ENCODE measurements around the gene BPIFA1.

The BPIFA1 gene

GRCh38 chr20:33235696-33236095, at the start of gene BPIFA1:
Gene BPIFA1 (plus strand): TSS chr20:33235996. CDS start chr20:33237712, 1,716 bp downstream.
- in situ Hi-C loops (cut with MboI; ENCODE audit: low sequenced_read_pairs): loop anchor here (25.0 kb wide), 1 partner anchor 98 kb away; no protein-coding TSS in a partner anchor

DNA sequence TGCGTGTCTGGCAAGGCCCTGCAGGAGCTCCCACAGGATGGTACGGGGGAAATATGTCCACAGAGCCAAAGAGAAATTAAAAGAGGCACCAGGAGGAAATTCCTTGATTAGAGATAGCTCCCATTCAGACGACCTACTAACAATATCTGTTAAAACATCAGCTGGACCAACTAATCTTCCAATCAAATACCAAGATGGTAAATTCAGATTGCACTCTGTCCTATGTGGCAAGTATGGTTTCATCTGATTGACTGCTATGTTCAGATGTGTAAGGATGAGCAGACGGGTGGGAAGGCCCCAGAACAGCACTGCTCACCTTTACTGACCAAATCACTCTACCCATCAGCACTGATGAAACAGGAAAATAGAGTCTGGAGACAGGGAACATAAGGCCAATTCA, 48.3 kb upstream of the BPIFA1 start:
- in situ Hi-C loops (cut with MboI; ENCODE audit: low sequenced_read_pairs): no loop called here

GRCh38 chr20:33188421-33188820, 47.4 kb upstream of the BPIFA1 start:
- in situ Hi-C loops (cut with MboI; ENCODE audit: low sequenced_read_pairs): no loop called here

GRCh38 chr20:33191484-33191883, 44.3 kb upstream of the BPIFA1 start:
- in situ Hi-C loops (cut with MboI; ENCODE audit: low sequenced_read_pairs): no loop called here

- in situ Hi-C loops (cut with MboI; ENCODE audit: low sequenced_read_pairs): no loop called here
Observed at GRCh38 chr20:33191955-33192354, 43.8 kb upstream of the BPIFA1 start.

DNA sequence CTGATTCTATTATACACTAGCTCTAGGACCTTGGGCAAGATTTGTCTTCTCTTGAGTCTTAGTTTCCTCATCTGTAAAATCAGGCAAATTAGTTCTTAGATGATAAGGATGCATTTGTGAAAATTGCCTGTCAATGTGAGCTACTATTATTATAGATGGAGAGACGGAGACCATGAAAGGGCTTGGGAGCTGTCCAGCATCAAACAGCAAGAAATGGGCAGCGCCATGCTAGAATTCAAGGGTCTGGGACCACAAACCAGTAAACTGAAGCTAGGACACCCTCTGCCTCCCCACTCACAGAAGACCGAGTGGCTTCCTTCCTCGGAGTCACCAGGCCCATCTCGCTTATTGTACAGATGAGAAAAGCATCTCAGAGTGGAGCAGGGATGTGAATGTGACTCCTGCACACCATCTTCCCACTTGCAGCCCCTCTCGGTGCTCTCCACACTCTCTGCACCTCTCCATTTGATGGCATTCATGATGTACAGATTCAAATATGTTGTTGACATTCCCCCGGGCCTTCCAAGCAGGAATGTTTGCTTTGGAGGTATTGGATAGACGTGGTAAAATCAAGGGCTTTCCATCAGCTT, 42.8 kb upstream of the BPIFA1 start:
- in situ Hi-C loops (cut with MboI; ENCODE audit: low sequenced_read_pairs): no loop called here

DNA sequence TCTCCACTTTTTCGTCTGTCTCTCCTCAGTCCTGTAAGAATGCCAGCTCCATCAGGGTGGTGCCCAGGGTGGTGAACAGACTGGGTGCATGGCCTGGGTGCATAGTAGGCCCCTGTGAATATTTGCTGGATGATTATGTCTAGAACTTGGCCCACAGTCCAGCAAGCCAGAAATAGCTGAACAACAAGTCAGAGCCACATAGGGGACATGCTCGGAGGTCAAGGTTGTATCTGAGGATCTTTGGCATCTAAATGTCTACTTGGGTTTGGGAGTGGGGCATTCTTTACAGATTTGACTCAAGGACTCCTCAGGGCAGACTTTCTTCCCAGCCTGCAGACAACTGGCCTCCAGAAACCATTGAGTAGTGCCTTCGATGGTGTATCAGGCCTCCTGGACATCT, 36.8 kb upstream of the BPIFA1 start:
- in situ Hi-C loops (cut with MboI; ENCODE audit: low sequenced_read_pairs): no loop called here

DNA sequence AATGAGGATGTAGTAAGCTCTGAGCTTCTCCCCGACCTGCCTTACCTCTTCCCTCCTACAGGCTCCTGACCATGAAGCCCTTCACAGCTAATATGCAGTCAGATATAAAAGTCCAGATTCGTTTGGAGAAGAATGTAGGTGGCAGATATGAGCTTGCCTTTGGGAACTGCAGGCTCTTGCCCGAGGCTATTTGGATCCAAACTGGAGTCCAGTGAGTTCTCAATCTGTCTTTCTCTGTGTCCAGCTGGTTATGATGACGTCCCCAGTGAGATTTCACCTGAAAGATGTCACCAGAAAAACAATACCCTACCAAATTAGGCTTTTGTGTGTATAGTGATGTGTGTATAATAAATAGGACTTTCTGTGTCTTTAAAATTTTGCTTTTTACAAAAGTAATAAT, 33.3 kb upstream of the BPIFA1 start:
- in situ Hi-C loops (cut with MboI; ENCODE audit: low sequenced_read_pairs): no loop called here

- in situ Hi-C loops (cut with MboI; ENCODE audit: low sequenced_read_pairs): no loop called here
Observed at GRCh38 chr20:33203444-33203843, 32.4 kb upstream of the BPIFA1 start.

DNA sequence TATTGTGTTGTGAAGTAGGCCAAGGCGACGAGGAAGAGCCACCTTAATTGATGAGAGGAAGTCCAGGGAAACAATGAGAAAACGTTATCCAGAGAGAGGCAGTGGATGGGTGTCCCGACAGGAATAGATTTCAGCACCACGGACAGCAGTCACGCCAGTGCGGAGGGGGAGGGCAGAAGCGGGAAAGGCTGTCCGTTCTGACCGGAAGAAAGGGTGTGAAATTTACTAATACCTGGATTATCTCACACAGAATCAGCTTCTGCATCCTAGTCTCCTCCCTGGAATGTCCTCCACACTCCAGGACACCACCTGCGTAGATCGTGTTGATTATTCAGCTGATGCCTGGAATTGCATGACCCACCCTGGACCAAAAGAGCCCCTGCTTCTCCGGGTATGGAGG, 26.0 kb upstream of the BPIFA1 start:
- in situ Hi-C loops (cut with MboI; ENCODE audit: low sequenced_read_pairs): no loop called here

DNA sequence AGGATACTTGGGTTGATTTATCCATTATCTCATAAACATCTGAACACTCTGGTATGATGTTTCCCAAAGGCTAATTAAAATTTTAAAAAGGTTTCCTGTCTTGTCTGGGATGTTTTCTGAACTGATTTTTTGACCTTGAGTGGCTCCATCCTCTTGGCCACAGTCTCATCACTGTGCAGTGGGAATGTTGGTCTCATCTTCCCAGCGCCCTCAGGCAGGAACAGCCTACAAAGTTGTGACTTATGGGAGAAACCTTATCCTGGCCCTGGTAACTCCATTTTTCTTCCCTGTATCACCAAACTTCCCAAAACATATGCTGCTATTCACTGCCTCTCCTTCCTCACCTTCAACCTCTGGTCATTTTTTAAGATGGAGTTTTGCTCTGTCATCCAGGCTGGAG, 25.4 kb upstream of the BPIFA1 start:
- in situ Hi-C loops (cut with MboI; ENCODE audit: low sequenced_read_pairs): no loop called here

- in situ Hi-C loops (cut with MboI; ENCODE audit: low sequenced_read_pairs): no loop called here
Observed at GRCh38 chr20:33211817-33212424, 23.9 kb upstream of the BPIFA1 start.

DNA sequence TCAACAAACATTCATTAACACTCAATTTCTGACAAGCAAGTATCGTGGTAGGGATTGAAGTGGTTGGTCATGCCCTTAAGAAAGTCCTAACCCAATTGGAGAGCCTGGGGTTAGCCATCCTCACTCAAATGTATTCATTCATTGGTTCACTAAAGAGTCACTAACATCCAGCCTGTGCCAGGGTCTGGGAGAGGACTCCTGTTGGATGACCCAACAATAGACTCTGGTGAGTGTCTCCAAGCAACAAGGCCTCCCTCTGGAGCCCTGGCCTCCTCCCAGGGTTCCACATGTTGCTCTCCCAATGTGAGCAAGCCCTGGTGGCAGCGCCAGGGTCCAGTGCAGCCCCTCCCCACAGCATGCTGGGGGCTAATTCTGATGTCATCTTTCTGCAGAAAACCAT, 18.7 kb upstream of the BPIFA1 start, which contains the start of gene BPIFA3:
TSS of gene BPIFA3 (plus strand) at position 301 of the 400 bp plus-strand sequence. CDS start 185 bp downstream, outside the sequence.
- in situ Hi-C loops (cut with MboI; ENCODE audit: low sequenced_read_pairs): no loop called here

GRCh38 chr20:33224399-33224798, 11.4 kb upstream of the BPIFA1 start:
- in situ Hi-C loops (cut with MboI; ENCODE audit: low sequenced_read_pairs): no loop called here

DNA sequence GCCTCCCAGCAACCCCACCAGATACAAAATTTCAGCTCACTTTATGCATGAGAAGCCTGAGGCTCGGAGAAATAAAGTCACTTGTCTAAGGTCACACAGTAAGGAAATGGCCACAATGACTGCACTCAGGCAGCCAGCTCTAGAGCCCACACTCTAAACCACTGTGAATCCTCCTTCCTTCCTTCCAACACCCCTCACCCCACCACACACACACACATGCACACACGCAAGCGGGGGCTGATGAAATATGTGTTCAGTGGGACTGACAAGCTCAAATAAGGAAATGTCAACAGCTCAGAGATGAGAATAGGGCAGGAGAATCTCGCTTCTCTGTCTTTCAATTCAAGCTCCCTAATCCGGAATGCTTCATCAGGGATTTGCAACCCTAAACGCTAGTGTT, 6.0 kb upstream of the BPIFA1 start:
- in situ Hi-C loops (cut with MboI; ENCODE audit: low sequenced_read_pairs): loop anchor here (25.0 kb wide), 1 partner anchor 93 kb away; no protein-coding TSS in a partner anchor

DNA sequence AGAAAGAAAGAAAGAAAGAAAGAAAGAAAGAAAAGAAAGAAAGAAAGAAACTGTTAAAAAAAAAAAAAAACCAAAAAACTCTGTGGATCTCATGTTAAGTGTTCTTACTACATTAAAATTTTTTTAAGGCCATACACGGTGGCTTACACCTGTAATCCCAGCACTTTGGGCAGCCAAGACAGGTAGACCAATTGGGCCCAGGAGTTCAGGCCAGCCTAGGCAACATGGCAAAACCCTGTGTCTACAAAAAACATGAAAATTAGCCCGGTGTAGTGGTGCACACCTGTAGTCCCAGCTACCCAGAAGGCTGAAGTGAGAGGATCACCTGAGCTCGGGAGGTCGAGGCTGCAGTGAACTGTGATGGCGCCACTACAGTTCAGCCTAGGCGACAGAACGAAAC, 4.6 kb upstream of the BPIFA1 start:
- in situ Hi-C loops (cut with MboI; ENCODE audit: low sequenced_read_pairs): loop anchor here (25.0 kb wide), 1 partner anchor 94 kb away; no protein-coding TSS in a partner anchor

GRCh38 chr20:33232486-33233072, 3.2 kb upstream of the BPIFA1 start:
- in situ Hi-C loops (cut with MboI; ENCODE audit: low sequenced_read_pairs): loop anchor here (25.0 kb wide), 1 partner anchor 95 kb away; no protein-coding TSS in a partner anchor

DNA sequence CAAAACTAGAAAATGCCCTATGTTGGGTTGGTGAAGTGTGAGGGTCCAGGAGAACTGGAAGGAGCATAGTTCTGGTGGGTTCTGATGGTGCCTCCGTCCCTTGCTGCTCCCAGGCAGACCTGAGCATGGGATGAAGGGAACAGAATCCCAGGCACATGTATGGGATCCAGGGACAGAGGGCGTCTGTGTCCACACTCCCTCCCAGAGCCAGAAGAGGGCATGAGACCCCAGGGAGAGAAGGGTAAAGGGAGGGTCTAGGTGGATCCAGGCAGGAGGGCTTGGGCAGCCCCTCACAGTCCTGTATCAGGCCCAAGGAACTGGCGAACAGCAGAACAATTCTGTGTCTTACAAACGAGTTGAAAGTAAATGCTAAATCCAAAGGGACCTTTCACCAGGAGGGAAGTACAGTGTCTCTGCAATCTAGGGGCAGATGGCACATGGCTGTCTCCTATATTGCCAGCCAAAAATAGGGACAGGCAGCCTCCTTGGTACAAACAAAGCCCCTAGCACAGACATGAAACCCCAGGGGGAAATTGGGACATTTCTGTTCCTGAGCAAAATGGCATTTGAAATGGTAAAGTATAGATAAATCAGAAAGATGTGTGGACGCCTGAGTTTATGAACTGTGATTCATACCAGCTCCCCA, 2.5 kb upstream of the BPIFA1 start:
- in situ Hi-C loops (cut with MboI; ENCODE audit: low sequenced_read_pairs): loop anchor here (25.0 kb wide), 1 partner anchor 96 kb away; no protein-coding TSS in a partner anchor

- in situ Hi-C loops (cut with MboI; ENCODE audit: low sequenced_read_pairs): loop anchor here (25.0 kb wide), 1 partner anchor 97 kb away; no protein-coding TSS in a partner anchor
Observed at GRCh38 chr20:33234050-33234449, 1.7 kb upstream of the BPIFA1 start.

DNA sequence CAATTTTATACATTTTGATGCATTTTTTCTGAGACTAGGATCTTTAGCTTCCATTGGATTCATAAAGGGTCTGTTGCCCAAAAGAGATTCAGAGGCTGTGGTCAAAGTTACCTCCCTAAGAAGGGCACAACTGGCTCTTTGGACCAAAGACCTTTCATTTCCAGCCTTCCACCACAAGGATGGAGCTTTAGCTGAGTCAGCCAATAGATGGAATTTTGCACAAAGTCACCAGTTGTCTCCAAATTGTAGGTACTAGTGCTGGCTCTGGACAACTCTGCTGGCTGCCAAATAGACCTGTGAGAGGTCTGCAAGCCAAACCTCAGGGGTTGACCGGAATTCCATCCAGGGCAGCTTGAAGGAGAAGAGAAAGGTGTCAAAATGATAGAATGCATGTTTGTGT, 555 bp downstream of the BPIFA1 start:
- in situ Hi-C loops (cut with MboI; ENCODE audit: low sequenced_read_pairs): loop anchor here (25.0 kb wide), 1 partner anchor 99 kb away; no protein-coding TSS in a partner anchor

- in situ Hi-C loops (cut with MboI; ENCODE audit: low sequenced_read_pairs): loop anchor here (25.0 kb wide), 1 partner anchor 101 kb away; no protein-coding TSS in a partner anchor
Observed at GRCh38 chr20:33237989-33238388, 2.2 kb downstream of the BPIFA1 start.
